ENCODE measurements around the gene FOXP1.

GRCh38 chr3:71133865-71134264 is 449.7 kb downstream of the FOXP1 start:
- no peak for TF ChIP-seq EZH2phosphoT487 (IDR thresholded peaks at IDR 0.05)
- no peak for TF ChIP-seq EZH2 (IDR thresholded peaks at IDR 0.05)
- TF ChIP-seq, protein P1, sequence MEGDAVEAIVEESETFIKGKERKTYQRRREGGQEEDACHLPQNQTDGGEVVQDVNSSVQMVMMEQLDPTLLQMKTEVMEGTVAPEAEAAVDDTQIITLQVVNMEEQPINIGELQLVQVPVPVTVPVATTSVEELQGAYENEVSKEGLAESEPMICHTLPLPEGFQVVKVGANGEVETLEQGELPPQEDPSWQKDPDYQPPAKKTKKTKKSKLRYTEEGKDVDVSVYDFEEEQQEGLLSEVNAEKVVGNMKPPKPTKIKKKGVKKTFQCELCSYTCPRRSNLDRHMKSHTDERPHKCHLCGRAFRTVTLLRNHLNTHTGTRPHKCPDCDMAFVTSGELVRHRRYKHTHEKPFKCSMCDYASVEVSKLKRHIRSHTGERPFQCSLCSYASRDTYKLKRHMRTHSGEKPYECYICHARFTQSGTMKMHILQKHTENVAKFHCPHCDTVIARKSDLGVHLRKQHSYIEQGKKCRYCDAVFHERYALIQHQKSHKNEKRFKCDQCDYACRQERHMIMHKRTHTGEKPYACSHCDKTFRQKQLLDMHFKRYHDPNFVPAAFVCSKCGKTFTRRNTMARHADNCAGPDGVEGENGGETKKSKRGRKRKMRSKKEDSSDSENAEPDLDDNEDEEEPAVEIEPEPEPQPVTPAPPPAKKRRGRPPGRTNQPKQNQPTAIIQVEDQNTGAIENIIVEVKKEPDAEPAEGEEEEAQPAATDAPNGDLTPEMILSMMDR (IDR thresholded peaks at IDR 0.05) = no peak

All from neural progenitor cell (in vitro differentiated cells).